Rectal smooth muscle tissue (tissue), 1 donor: ENCODE measurements around the gene PAPPA.

Source experiments
- H3K27ac ChIP-seq: one replicate; pipeline ENCODE4 v1.7.0; 2013; ENCODE audit warnings: low read depth, low read length, inconsistent platforms
- H3K27me3 ChIP-seq: one replicate; pipeline ENCODE4 v1.7.0; 2013; ENCODE audit warnings: low read length; ENCODE audit not compliant: control insufficient read depth, insufficient read depth
- H3K36me3 ChIP-seq: one replicate; pipeline ENCODE4 v1.7.0; 2013; ENCODE audit warnings: low read length; ENCODE audit not compliant: control insufficient read depth, insufficient read depth
- H3K4me1 ChIP-seq: one replicate; pipeline ENCODE4 v1.7.0; 2013; ENCODE audit warnings: low read length; ENCODE audit not compliant: control insufficient read depth, insufficient read depth
- H3K4me3 ChIP-seq: one replicate; pipeline ENCODE4 v1.7.0; 2013; ENCODE audit warnings: low read length
- H3K9ac ChIP-seq: one replicate; pipeline ENCODE4 v1.7.0; 2013; ENCODE audit warnings: low read length

The PAPPA gene

GRCh38 chr9:116423149-116423548 lies 269.6 kb downstream of the PAPPA start:
- H3K27ac ChIP-seq, result no peak overlapping the region
- no peaks in the 10 kb centered on the region for H3K36me3 ChIP-seq
- H3K4me1 ChIP-seq, result no peaks in the 10 kb centered on the region
- H3K4me3 ChIP-seq, result no peak overlapping the region
- no peak overlapping the region for H3K9ac ChIP-seq
- H3K27me3 ChIP-seq, result no peaks in the 10 kb centered on the region

GRCh38 chr9:116425244-116425643 lies 271.7 kb downstream of the PAPPA start:
- Histone ChIP-seq H3K27ac (no peak overlapping the region), H3K4me3 (no peak overlapping the region), H3K27me3 (no peaks in the 10 kb centered on the region), H3K4me1 (no peaks in the 10 kb centered on the region), H3K9ac (no peak overlapping the region), H3K36me3 (no peaks in the 10 kb centered on the region)

- H3K27ac ChIP-seq, result no peak overlapping the region
- H3K9ac ChIP-seq, result no peak overlapping the region
- no peaks in the 10 kb centered on the region for H3K27me3 ChIP-seq
- no peaks in the 10 kb centered on the region for H3K4me1 ChIP-seq
- no peaks in the 10 kb centered on the region for H3K36me3 ChIP-seq
- H3K4me3 ChIP-seq, result no peak overlapping the region
These were observed 277.3 kb downstream of the PAPPA start for GRCh38 chr9:116430849-116431248.

- no peak overlapping the region for H3K27ac ChIP-seq
- H3K9ac ChIP-seq, result no peak overlapping the region
- H3K4me3 ChIP-seq, result no peak overlapping the region
- no peaks in the 10 kb centered on the region for H3K4me1 ChIP-seq
- H3K27me3 ChIP-seq, result no peaks in the 10 kb centered on the region
- no peaks in the 10 kb centered on the region for H3K36me3 ChIP-seq
These were observed 278.5 kb downstream of the PAPPA start for GRCh38 chr9:116432051-116432450.

- H3K9ac ChIP-seq, result no peak overlapping the region
- no peaks in the 10 kb centered on the region for H3K36me3 ChIP-seq
- H3K4me3 ChIP-seq, result no peak overlapping the region
- H3K27ac ChIP-seq, result no peak overlapping the region
- H3K27me3 ChIP-seq, result no peaks in the 10 kb centered on the region
- H3K4me1 ChIP-seq, result no peaks in the 10 kb centered on the region
These were observed 280.7 kb downstream of the PAPPA start for GRCh38 chr9:116434314-116434713.

- no peak overlapping the region for H3K27ac ChIP-seq
- H3K4me1 ChIP-seq, result no peaks in the 10 kb centered on the region
- H3K9ac ChIP-seq, result no peak overlapping the region
- no peaks in the 10 kb centered on the region for H3K27me3 ChIP-seq
- H3K4me3 ChIP-seq, result no peak overlapping the region
- peaks cover 2% of the 10 kb centered on the region for H3K36me3 ChIP-seq
These were observed 282.1 kb downstream of the PAPPA start for GRCh38 chr9:116435706-116436105.

GRCh38 chr9:116436121-116436520 lies 282.5 kb downstream of the PAPPA start:
- Histone ChIP-seq H3K27ac (no peak overlapping the region), H3K27me3 (no peaks in the 10 kb centered on the region), H3K4me1 (no peaks in the 10 kb centered on the region), H3K9ac (no peak overlapping the region), H3K36me3 (peaks cover 4% of the 10 kb centered on the region), H3K4me3 (no peak overlapping the region)

GRCh38 chr9:116437411-116438370 lies 284.1 kb downstream of the PAPPA start:
- no peaks in the 10 kb centered on the region for H3K27me3 ChIP-seq
- H3K9ac ChIP-seq, result no peak overlapping the region
- peaks cover 4% of the 10 kb centered on the region for H3K36me3 ChIP-seq
- no peak overlapping the region for H3K4me3 ChIP-seq
- no peak overlapping the region for H3K27ac ChIP-seq
- no peaks in the 10 kb centered on the region for H3K4me1 ChIP-seq

GRCh38 chr9:116442528-116442927 lies 288.9 kb downstream of the PAPPA start:
- Histone ChIP-seq H3K4me3 (no peak overlapping the region), H3K4me1 (no peaks in the 10 kb centered on the region), H3K36me3 (peaks cover 4% of the 10 kb centered on the region), H3K9ac (no peak overlapping the region), H3K27ac (no peak overlapping the region), H3K27me3 (no peaks in the 10 kb centered on the region)

- H3K27me3 ChIP-seq, result no peaks in the 10 kb centered on the region
- no peak overlapping the region for H3K27ac ChIP-seq
- H3K36me3 ChIP-seq, result no peaks in the 10 kb centered on the region
- no peaks in the 10 kb centered on the region for H3K4me1 ChIP-seq
- H3K4me3 ChIP-seq, result no peak overlapping the region
- H3K9ac ChIP-seq, result no peak overlapping the region
These were observed 294.3 kb downstream of the PAPPA start for GRCh38 chr9:116447934-116448333.

GRCh38 chr9:116448431-116448830 lies 294.8 kb downstream of the PAPPA start:
- Histone ChIP-seq H3K27me3 (no peaks in the 10 kb centered on the region), H3K36me3 (no peaks in the 10 kb centered on the region), H3K27ac (no peak overlapping the region), H3K4me1 (no peaks in the 10 kb centered on the region), H3K4me3 (no peak overlapping the region), H3K9ac (no peak overlapping the region)

GRCh38 chr9:116449949-116450348 lies 296.4 kb downstream of the PAPPA start:
- Histone ChIP-seq H3K36me3 (no peaks in the 10 kb centered on the region), H3K4me1 (no peaks in the 10 kb centered on the region), H3K4me3 (no peak overlapping the region), H3K9ac (no peak overlapping the region), H3K27me3 (no peaks in the 10 kb centered on the region), H3K27ac (no peak overlapping the region)
